Measurements from ENCODE around the gene TELO2. TPM values are rescaled to one million over a fixed set of nuclear protein-coding genes. Genes with fewer than 3 reads are reported as not detected.

TELO2 gene
- total and polyA plus RNA-seq, 4 donors, result 12.9 to 19.3 (median 16.2) TPM

DNA sequence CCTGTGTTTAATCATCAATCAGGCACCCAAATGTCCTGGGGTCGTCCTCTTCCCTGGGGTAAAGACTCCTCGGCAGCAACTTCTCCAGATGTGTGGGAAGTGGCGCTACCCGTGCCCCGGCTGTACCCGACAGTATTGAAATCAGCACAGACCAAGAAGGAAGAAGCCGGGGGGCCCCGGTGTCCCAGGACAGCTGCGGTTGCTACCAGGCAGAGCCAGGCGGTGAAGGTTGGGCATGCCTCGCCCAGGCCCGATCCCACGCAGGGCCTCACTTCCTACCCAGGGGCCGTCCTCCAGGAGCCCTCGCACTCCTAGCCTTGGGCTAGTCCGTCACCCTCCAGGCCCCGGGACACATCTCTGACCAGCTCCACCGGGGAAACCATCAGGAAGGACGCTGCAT is 39.8 kb upstream of the TELO2 start:
- Histone ChIP-seq H3K27me3 (ENCODE audit: control insufficient read depth in 4 of 4, insufficient read depth in 4 of 4, low read length in 3 of 4) (no peaks in the 10 kb centered on the region), H3K4me1 (ENCODE audit: control insufficient read depth in 4 of 4, insufficient read depth in 4 of 4, low read length in 3 of 4) (no peaks in the 10 kb centered on the region), H3K9me3 (ENCODE audit: control insufficient read depth in 4 of 4, low read length in 3 of 4) (no peaks in the 10 kb centered on the region), H3K27ac (ENCODE audit: low read depth in 1 of 2, low read length in 2 of 2) (no peak overlapping the region), H3K4me3 (ENCODE audit: low read depth in 1 of 3, low read length in 3 of 3) (no peak overlapping the region), H3K36me3 (ENCODE audit: control insufficient read depth in 4 of 4, insufficient read depth in 3 of 4, low read depth in 1 of 4, low read length in 3 of 4) (peaks cover 0 to 54% (median 8%) of the 10 kb centered on the region in 4 donors), H3K9ac (ENCODE audit: low read depth in 1 of 2, low read length in 2 of 2) (no peak overlapping the region)
- DNase-seq (ENCODE audit: low spot score), result no peak
- TF ChIP-seq NR2F2 (IDR thresholded peaks at IDR 0.05) (no peak), JUND (IDR thresholded peaks at IDR 0.05) (no peak), HNF4G (IDR thresholded peaks at IDR 0.05) (no peak), TAF1 (conservative IDR thresholded peaks at IDR 0.05) (no peak), RAD21 (IDR thresholded peaks at IDR 0.05) (no peak), GABPA (IDR thresholded peaks at IDR 0.05 in 1 of 2, conservative IDR thresholded peaks at IDR 0.05 in 1 of 2) (no peak), HNF4A (conservative IDR thresholded peaks at IDR 0.05) (no peak), FOXA2 (IDR thresholded peaks at IDR 0.05) (no peak), YY1 (IDR thresholded peaks at IDR 0.05) (no peak), SP1 (IDR thresholded peaks at IDR 0.05) (no peak), RXRA (IDR thresholded peaks at IDR 0.05) (no peak), EGR1 (IDR thresholded peaks at IDR 0.05; ENCODE audit: low read depth in 2 of 2) (no peak)
- TF ChIP-seq, protein P1, sequence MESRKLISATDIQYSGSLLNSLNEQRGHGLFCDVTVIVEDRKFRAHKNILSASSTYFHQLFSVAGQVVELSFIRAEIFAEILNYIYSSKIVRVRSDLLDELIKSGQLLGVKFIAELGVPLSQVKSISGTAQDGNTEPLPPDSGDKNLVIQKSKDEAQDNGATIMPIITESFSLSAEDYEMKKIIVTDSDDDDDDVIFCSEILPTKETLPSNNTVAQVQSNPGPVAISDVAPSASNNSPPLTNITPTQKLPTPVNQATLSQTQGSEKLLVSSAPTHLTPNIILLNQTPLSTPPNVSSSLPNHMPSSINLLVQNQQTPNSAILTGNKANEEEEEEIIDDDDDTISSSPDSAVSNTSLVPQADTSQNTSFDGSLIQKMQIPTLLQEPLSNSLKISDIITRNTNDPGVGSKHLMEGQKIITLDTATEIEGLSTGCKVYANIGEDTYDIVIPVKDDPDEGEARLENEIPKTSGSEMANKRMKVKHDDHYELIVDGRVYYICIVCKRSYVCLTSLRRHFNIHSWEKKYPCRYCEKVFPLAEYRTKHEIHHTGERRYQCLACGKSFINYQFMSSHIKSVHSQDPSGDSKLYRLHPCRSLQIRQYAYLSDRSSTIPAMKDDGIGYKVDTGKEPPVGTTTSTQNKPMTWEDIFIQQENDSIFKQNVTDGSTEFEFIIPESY (IDR thresholded peaks at IDR 0.05), result no peak
- TF ChIP-seq, protein P2, sequence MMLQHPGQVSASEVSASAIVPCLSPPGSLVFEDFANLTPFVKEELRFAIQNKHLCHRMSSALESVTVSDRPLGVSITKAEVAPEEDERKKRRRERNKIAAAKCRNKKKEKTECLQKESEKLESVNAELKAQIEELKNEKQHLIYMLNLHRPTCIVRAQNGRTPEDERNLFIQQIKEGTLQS (IDR thresholded peaks at IDR 0.05), result no peak
- TF ChIP-seq, protein P3, sequence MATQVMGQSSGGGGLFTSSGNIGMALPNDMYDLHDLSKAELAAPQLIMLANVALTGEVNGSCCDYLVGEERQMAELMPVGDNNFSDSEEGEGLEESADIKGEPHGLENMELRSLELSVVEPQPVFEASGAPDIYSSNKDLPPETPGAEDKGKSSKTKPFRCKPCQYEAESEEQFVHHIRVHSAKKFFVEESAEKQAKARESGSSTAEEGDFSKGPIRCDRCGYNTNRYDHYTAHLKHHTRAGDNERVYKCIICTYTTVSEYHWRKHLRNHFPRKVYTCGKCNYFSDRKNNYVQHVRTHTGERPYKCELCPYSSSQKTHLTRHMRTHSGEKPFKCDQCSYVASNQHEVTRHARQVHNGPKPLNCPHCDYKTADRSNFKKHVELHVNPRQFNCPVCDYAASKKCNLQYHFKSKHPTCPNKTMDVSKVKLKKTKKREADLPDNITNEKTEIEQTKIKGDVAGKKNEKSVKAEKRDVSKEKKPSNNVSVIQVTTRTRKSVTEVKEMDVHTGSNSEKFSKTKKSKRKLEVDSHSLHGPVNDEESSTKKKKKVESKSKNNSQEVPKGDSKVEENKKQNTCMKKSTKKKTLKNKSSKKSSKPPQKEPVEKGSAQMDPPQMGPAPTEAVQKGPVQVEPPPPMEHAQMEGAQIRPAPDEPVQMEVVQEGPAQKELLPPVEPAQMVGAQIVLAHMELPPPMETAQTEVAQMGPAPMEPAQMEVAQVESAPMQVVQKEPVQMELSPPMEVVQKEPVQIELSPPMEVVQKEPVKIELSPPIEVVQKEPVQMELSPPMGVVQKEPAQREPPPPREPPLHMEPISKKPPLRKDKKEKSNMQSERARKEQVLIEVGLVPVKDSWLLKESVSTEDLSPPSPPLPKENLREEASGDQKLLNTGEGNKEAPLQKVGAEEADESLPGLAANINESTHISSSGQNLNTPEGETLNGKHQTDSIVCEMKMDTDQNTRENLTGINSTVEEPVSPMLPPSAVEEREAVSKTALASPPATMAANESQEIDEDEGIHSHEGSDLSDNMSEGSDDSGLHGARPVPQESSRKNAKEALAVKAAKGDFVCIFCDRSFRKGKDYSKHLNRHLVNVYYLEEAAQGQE (IDR thresholded peaks at IDR 0.05), result no peak
- TF ChIP-seq, protein P4, sequence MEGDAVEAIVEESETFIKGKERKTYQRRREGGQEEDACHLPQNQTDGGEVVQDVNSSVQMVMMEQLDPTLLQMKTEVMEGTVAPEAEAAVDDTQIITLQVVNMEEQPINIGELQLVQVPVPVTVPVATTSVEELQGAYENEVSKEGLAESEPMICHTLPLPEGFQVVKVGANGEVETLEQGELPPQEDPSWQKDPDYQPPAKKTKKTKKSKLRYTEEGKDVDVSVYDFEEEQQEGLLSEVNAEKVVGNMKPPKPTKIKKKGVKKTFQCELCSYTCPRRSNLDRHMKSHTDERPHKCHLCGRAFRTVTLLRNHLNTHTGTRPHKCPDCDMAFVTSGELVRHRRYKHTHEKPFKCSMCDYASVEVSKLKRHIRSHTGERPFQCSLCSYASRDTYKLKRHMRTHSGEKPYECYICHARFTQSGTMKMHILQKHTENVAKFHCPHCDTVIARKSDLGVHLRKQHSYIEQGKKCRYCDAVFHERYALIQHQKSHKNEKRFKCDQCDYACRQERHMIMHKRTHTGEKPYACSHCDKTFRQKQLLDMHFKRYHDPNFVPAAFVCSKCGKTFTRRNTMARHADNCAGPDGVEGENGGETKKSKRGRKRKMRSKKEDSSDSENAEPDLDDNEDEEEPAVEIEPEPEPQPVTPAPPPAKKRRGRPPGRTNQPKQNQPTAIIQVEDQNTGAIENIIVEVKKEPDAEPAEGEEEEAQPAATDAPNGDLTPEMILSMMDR (IDR thresholded peaks at IDR 0.05; ENCODE audit: low read depth, low read length, missing input control), result no peak
- WGBS, result 95% methylated on average over 19 of the region's 19 CpGs

DNA sequence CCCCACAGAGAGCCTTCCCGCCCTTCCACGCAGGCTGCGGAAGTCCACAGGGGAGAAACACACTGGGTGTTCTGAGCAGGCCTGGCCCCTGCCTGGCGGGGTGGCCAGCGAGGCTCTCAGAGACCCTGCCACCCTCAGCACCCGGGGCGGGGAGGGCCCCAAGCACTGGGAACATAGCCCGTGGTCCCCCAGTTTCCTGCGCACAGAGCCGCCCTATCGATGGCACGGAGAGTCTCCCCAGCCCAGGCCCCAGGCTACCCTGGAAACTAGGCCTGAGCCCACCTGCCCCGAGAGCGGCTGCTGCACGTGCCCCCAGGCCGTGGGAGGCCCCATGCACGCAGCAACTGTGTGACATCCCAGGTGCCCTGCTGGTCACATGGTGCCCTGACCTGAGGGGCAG is 38.6 kb upstream of the TELO2 start:
- no peak overlapping the region for H3K4me3 ChIP-seq (ENCODE audit: low read depth in 1 of 3, low read length in 3 of 3)
- no peaks in the 10 kb centered on the region for H3K27me3 ChIP-seq (ENCODE audit: control insufficient read depth in 4 of 4, insufficient read depth in 4 of 4, low read length in 3 of 4)
- H3K9ac ChIP-seq (ENCODE audit: low read depth in 1 of 2, low read length in 2 of 2), result no peak overlapping the region
- WGBS, result 94% methylated on average over 17 of the region's 17 CpGs
- no peak for DNase-seq (ENCODE audit: low spot score)
- peaks cover 0 to 55% (median 8%) of the 10 kb centered on the region in 4 donors for H3K36me3 ChIP-seq (ENCODE audit: control insufficient read depth in 4 of 4, insufficient read depth in 3 of 4, low read depth in 1 of 4, low read length in 3 of 4)
- TF ChIP-seq, protein P4 (IDR thresholded peaks at IDR 0.05; ENCODE audit: low read depth, low read length, missing input control), result no peak
- no peaks in the 10 kb centered on the region for H3K4me1 ChIP-seq (ENCODE audit: control insufficient read depth in 4 of 4, insufficient read depth in 4 of 4, low read length in 3 of 4)
- H3K27ac ChIP-seq (ENCODE audit: low read depth in 1 of 2, low read length in 2 of 2), result no peak overlapping the region
- H3K9me3 ChIP-seq (ENCODE audit: control insufficient read depth in 4 of 4, low read length in 3 of 4), result no peaks in the 10 kb centered on the region
